GM18873 (cell line): Measurements from ENCODE around the gene OR6Y1.

Source experiments
- ATAC-seq: cut with Tn5 transposase; IDR thresholded peaks from one replicate; pipeline ENCODE4 v1.9.1; 2021; ENCODE audit warnings: mild to moderate bottlenecking, moderate library complexity, moderate number of reproducible peaks; ENCODE audit not compliant: unreplicated experiment, low FRiP score

Gene OR6Y1

GRCh38 chr1:158554352-158554751 lies at the start of gene OR6Y1:
OR6Y1 (minus strand) TSS chr1:158554405; CDS start chr1:158548105, 6,300 bp downstream.
- no peak for ATAC-seq

GRCh38 chr1:158600735-158601134 lies 46.5 kb upstream of the OR6Y1 start:
- ATAC-seq, result no peak

GRCh38 chr1:158586942-158587341 lies 32.7 kb upstream of the OR6Y1 start:
- no peak for ATAC-seq

- ATAC-seq, result no peak
Observed at GRCh38 chr1:158583962-158584361, 29.8 kb upstream of the OR6Y1 start.

- no peak for ATAC-seq
Observed at GRCh38 chr1:158579733-158580132, 25.5 kb upstream of the OR6Y1 start, which contains the start of gene OR10X1. OR10X1 (minus strand) TSS chr1:158579899; CDS start chr1:158579899, 0 bp downstream.

GRCh38 chr1:158577561-158577960 lies 23.4 kb upstream of the OR6Y1 start:
- no peak for ATAC-seq

- ATAC-seq, result no peak
Observed at GRCh38 chr1:158572226-158572625, 18.0 kb upstream of the OR6Y1 start.

- no peak for ATAC-seq
Observed at GRCh38 chr1:158570480-158570879, 16.3 kb upstream of the OR6Y1 start, which contains the start of gene OR6P1. OR6P1 (minus strand) TSS chr1:158570580; CDS start chr1:158563604, 6,976 bp downstream.

GRCh38 chr1:158564608-158565007 lies 10.4 kb upstream of the OR6Y1 start:
- no peak for ATAC-seq

GRCh38 chr1:158563853-158564252 lies 9.6 kb upstream of the OR6Y1 start:
- no peak for ATAC-seq

- no peak for ATAC-seq
Observed at GRCh38 chr1:158559696-158560095, 5.5 kb upstream of the OR6Y1 start.

- ATAC-seq, result no peak
Observed at GRCh38 chr1:158552296-158552695, 1.9 kb downstream of the OR6Y1 start.

- no peak for ATAC-seq
Observed at GRCh38 chr1:158547533-158547932, 6.7 kb downstream of the OR6Y1 start.

GRCh38 chr1:158537609-158538008 lies 16.6 kb downstream of the OR6Y1 start:
- ATAC-seq, result no peak

GRCh38 chr1:158534496-158534895 lies 19.7 kb downstream of the OR6Y1 start:
- no peak for ATAC-seq

- no peak for ATAC-seq
Observed at GRCh38 chr1:158527190-158527815, 26.9 kb downstream of the OR6Y1 start.

GRCh38 chr1:158521666-158522058 lies 32.5 kb downstream of the OR6Y1 start:
- ATAC-seq, result no peak

GRCh38 chr1:158520955-158521665 lies 33.1 kb downstream of the OR6Y1 start:
- ATAC-seq, result no peak

GRCh38 chr1:158520021-158520420 lies 34.2 kb downstream of the OR6Y1 start:
- ATAC-seq, result no peak

GRCh38 chr1:158516966-158517365 lies 37.2 kb downstream of the OR6Y1 start:
- ATAC-seq, result no peak

- ATAC-seq, result no peak
Observed at GRCh38 chr1:158509471-158510156, 44.6 kb downstream of the OR6Y1 start.
